Fibroblast of lung (primary cell): ENCODE data around the gene APBA2. TPM values are rescaled to one million over a fixed set of nuclear protein-coding genes. Genes with fewer than 3 reads are reported as not detected.

Experiments used
- DNase-seq, 2 donors: peaks; one replicate each; pipeline versions ENCODE4 v3.0.0 to v3.0.0-alpha.2; 2010; ENCODE audit warnings: low read depth in 2 of 2
- H2AFZ ChIP-seq: 2 replicates; pipeline ENCODE4 v1.5.1; 2012; ENCODE audit warnings: low read length, control low read depth, inconsistent platforms
- H3K27ac ChIP-seq: 2 replicates; pipeline ENCODE4 v1.5.1; 2011; ENCODE audit warnings: low read length, control low read depth; ENCODE audit not compliant: insufficient read depth
- H3K27me3 ChIP-seq: 2 replicates; pipeline ENCODE4 v1.5.1; 2011; ENCODE audit warnings: mild to moderate bottlenecking, low read length; ENCODE audit not compliant: control insufficient read depth, insufficient read depth
- H3K36me3 ChIP-seq: 2 replicates; pipeline ENCODE4 v1.5.1; 2011; ENCODE audit warnings: low read length; ENCODE audit not compliant: control insufficient read depth, insufficient read depth
- H3K4me1 ChIP-seq: 2 replicates; pipeline ENCODE4 v1.5.1; 2011; ENCODE audit warnings: low read length; ENCODE audit not compliant: control insufficient read depth, insufficient read depth; ENCODE audit errors: extremely low read depth
- H3K4me2 ChIP-seq: 2 replicates; pipeline ENCODE4 v1.5.1; 2011; ENCODE audit warnings: low read length, control low read depth; ENCODE audit not compliant: insufficient read depth; ENCODE audit errors: extremely low read depth
- H3K4me3 ChIP-seq, 4 experiments: fragments of 200-600 bp in 1 of 4; sonication (generic) in 1 of 4; replicated peaks in 1 of 4; 2 replicates each; pipeline ENCODE4 v1.5.1; 2011 to 2016; ENCODE audit warnings: low read length in 4 of 4, low read depth in 3 of 4, mild to moderate bottlenecking in 3 of 4, control low read depth in 2 of 4, inconsistent platforms in 1 of 4, mixed read lengths in 1 of 4; ENCODE audit not compliant: insufficient read depth in 1 of 4; ENCODE audit errors: control extremely low read depth in 1 of 4
- H3K79me2 ChIP-seq: 2 replicates; pipeline ENCODE4 v1.5.1; 2012; ENCODE audit warnings: mild to moderate bottlenecking, low read length, inconsistent platforms; ENCODE audit not compliant: control insufficient read depth, insufficient read depth
- H3K9ac ChIP-seq: 2 replicates; pipeline ENCODE4 v1.5.1; 2011; ENCODE audit warnings: mild to moderate bottlenecking, low read length, control low read depth; ENCODE audit not compliant: insufficient read depth
- H3K9me3 ChIP-seq: 2 replicates; pipeline ENCODE4 v1.5.1; 2012; ENCODE audit warnings: low read depth, low read length; ENCODE audit not compliant: control insufficient read depth, insufficient read depth
- H4K20me1 ChIP-seq: 2 replicates; pipeline ENCODE4 v1.5.1; 2011; ENCODE audit warnings: low read length; ENCODE audit not compliant: control insufficient read depth, insufficient read depth; ENCODE audit errors: extremely low read depth
- CTCF ChIP-seq, 2 donors: IDR thresholded peaks in 1 of 2; conservative IDR thresholded peaks in 1 of 2; 1 replicate in 1 of 2; 2 replicates in 1 of 2; pipeline ENCODE4 v1.5.1; 2011 to 2012; ENCODE audit warnings: low read length in 2 of 2, control low read depth in 1 of 2, inconsistent platforms in 1 of 2, low read depth in 1 of 2, mild to moderate bottlenecking in 1 of 2
- EZH2 ChIP-seq: IDR thresholded peaks from 2 replicates; pipeline ENCODE4 v1.5.1; 2012; ENCODE audit warnings: low read length, control low read depth, mild to moderate bottlenecking; ENCODE audit errors: missing control alignments
- polyA plus RNA-seq, 2 donors: library from polyadenylated mRNA; depleted of rRNA in 1 of 2; stranded (reverse) in 1 of 2; unstranded in 1 of 2; fragments of >200 nt; gene quantifications; 2 replicates each; pipeline ENCODE4 v1.2.1, GENCODE V29; 2011 to 2012; ENCODE audit warnings: missing spikeins in 1 of 2
- total RNA-seq: library from RNA; depleted of rRNA; stranded (reverse); fragments of >200 nt; gene quantifications from 2 replicates; pipeline ENCODE4 v1.2.1, GENCODE V29; 2014

The APBA2 gene
- total and polyA plus RNA-seq, 2 donors (not counting 1 experiment from before 2014, with no cell fraction given) = 9.5 to 20.3 TPM

- H4K20me1 ChIP-seq = no peaks in the 10 kb centered on the region
- no peak overlapping the region for H2AFZ ChIP-seq
- no peak overlapping the region for H3K4me3 ChIP-seq
- no peak overlapping the region for H3K9ac ChIP-seq
- H3K9me3 ChIP-seq = no peaks in the 10 kb centered on the region
- no peak overlapping the region for H3K27ac ChIP-seq
- TF ChIP-seq EZH2 (no peak), CTCF (conservative IDR thresholded peaks at IDR 0.05 in 1 of 2, IDR thresholded peaks at IDR 0.05 in 1 of 2; ENCODE audit: low read depth in 1 of 2, low read length in 2 of 2) (no peak)
- no peak overlapping the region for H3K4me2 ChIP-seq
- no peaks in the 10 kb centered on the region for H3K79me2 ChIP-seq
- DNase-seq = no peak
- H3K4me1 ChIP-seq = no peaks in the 10 kb centered on the region
- H3K27me3 ChIP-seq = no peaks in the 10 kb centered on the region
- H3K36me3 ChIP-seq = no peaks in the 10 kb centered on the region
These were observed 14.6 kb upstream of the APBA2 start for GRCh38 chr15:28871168-28871567.

DNA sequence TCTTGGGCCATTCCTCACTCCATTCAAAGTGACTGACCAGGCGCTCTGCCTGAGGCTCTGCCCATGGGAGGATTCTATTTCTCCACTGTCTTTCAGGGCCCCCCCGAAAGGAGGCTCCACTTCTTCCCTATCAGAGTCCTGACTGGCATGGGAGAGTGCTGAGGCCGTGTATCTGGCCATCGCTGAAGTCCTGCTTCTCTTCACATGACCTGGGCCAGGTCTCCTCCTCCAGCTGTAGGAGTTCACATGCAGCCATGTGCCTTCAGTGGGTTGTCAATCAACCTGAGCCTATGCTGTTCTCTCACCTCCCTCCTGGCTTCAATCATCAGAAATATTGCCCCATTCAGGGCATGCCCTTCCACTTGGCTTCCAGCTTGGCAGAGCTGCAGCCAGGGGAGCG is 12.8 kb upstream of the APBA2 start:
- H3K27me3 ChIP-seq = no peaks in the 10 kb centered on the region
- H3K4me3 ChIP-seq = no peak overlapping the region
- H3K4me2 ChIP-seq = no peak overlapping the region
- no peak overlapping the region for H3K9ac ChIP-seq
- no peak for DNase-seq
- no peaks in the 10 kb centered on the region for H3K79me2 ChIP-seq
- no peaks in the 10 kb centered on the region for H3K9me3 ChIP-seq
- TF ChIP-seq EZH2 (no peak), CTCF (conservative IDR thresholded peaks at IDR 0.05 in 1 of 2, IDR thresholded peaks at IDR 0.05 in 1 of 2; ENCODE audit: low read depth in 1 of 2, low read length in 2 of 2) (no peak)
- H4K20me1 ChIP-seq = no peaks in the 10 kb centered on the region
- H3K4me1 ChIP-seq = no peaks in the 10 kb centered on the region
- H2AFZ ChIP-seq = no peak overlapping the region
- H3K27ac ChIP-seq = no peak overlapping the region
- H3K36me3 ChIP-seq = no peaks in the 10 kb centered on the region

DNA sequence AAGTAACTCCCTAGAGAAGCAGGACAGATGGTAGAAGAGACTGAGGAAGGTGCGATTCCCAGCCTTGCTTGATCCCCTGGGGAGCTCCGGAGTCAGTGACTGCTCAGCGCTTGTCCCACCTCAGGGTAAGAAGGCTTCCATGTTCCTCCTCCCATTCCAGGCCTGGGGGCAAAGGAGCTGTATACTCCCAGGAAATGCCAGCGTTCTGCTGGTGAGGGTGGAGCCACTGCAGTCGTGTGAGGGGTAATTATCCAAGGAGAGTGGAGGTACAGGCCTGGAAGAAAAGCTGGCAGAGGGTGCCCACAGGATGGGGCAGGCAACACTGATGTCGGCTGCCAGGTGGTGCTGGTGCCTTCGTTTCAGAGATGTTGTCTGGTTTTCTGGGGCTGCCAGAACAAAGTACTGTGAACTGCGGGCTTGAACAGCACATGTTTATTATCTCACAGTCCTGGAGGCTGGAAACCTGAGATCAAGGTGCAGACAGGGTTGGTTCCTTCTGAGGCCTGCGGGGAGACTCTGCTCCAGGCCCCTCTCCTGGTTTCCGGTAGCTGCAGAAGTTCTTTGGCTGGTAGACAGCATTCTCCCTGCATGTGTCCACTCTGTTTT is 12.1 kb upstream of the APBA2 start:
- H3K79me2 ChIP-seq = no peaks in the 10 kb centered on the region
- no peaks in the 10 kb centered on the region for H3K4me1 ChIP-seq
- H2AFZ ChIP-seq = no peak overlapping the region
- H3K27me3 ChIP-seq = no peaks in the 10 kb centered on the region
- no peak overlapping the region for H3K4me3 ChIP-seq
- no peaks in the 10 kb centered on the region for H3K36me3 ChIP-seq
- TF ChIP-seq CTCF (conservative IDR thresholded peaks at IDR 0.05 in 1 of 2, IDR thresholded peaks at IDR 0.05 in 1 of 2; ENCODE audit: low read depth in 1 of 2, low read length in 2 of 2) = no peak
- TF ChIP-seq EZH2 = no peak
- H3K4me2 ChIP-seq = no peak overlapping the region
- no peak for DNase-seq
- no peaks in the 10 kb centered on the region for H4K20me1 ChIP-seq
- H3K9me3 ChIP-seq = no peaks in the 10 kb centered on the region
- no peak overlapping the region for H3K27ac ChIP-seq
- H3K9ac ChIP-seq = no peak overlapping the region
